ENCODE data around the gene PTGES3. TPM values are rescaled to one million over a fixed set of nuclear protein-coding genes. Genes with fewer than 3 reads are reported as not detected.

The PTGES3 gene
- polyA plus RNA-seq, 3 donors: 46.1 to 232 (median 187) TPM

GRCh38 chr12:56721721-56722120 lies 33.6 kb upstream of the PTGES3 start:
- H3K9me3 Mint-ChIP-seq: no peaks in the 10 kb centered on the region
- H3K4me1 Mint-ChIP-seq: peaks cover 69% of the 10 kb centered on the region
- Histone ChIP-seq H3K9me3 (replicated peaks in 1 of 2; ENCODE audit: control insufficient read depth in 1 of 2, insufficient read depth in 1 of 2, low read length in 2 of 2) (no peaks in the 10 kb centered on the region), H3K4me1 (ENCODE audit: control insufficient read depth in 1 of 2, insufficient read depth in 2 of 2, low read length in 2 of 2) (peaks cover 63 to 85% of the 10 kb centered on the region in 2 donors), H4K20me1 (ENCODE audit: insufficient read depth, low read length) (peaks cover 74% of the 10 kb centered on the region), H3K79me2 (ENCODE audit: insufficient read depth, low read length) (peaks cover 87% of the 10 kb centered on the region), H3K4me2 (replicated peaks; ENCODE audit: extremely low read depth, low read length, poor library complexity, severe bottlenecking) (peak overlapping the region; percentile 89), H3K27ac (ENCODE audit: low read depth in 1 of 2, low read length in 2 of 2) (peak overlapping the region; percentile 70 to 93), H3K9ac (ENCODE audit: insufficient read depth, low read length, poor library complexity, severe bottlenecking) (peak overlapping the region; percentile 32), H2AFZ (ENCODE audit: insufficient read depth, low read depth, low read length, poor library complexity, severe bottlenecking) (no peak overlapping the region), H3K27me3 (ENCODE audit: control insufficient read depth in 2 of 2, insufficient read depth in 2 of 2, low read length in 2 of 2) (no peaks in the 10 kb centered on the region), H3K4me3 (replicated peaks in 1 of 3; ENCODE audit: low read depth in 2 of 3, low read length in 3 of 3) (peak overlapping the region in 1 of 3 experiments; percentile 98), H3K36me3 (replicated peaks in 1 of 2; ENCODE audit: control insufficient read depth in 1 of 2, insufficient read depth in 2 of 2, low read length in 2 of 2) (peaks cover 19 to 42% of the 10 kb centered on the region in 2 donors)
- DNase-seq: no peak
- H3K36me3 Mint-ChIP-seq: peaks cover 36 to 41% of the 10 kb centered on the region in 2 donors
- TF ChIP-seq, protein P1, sequence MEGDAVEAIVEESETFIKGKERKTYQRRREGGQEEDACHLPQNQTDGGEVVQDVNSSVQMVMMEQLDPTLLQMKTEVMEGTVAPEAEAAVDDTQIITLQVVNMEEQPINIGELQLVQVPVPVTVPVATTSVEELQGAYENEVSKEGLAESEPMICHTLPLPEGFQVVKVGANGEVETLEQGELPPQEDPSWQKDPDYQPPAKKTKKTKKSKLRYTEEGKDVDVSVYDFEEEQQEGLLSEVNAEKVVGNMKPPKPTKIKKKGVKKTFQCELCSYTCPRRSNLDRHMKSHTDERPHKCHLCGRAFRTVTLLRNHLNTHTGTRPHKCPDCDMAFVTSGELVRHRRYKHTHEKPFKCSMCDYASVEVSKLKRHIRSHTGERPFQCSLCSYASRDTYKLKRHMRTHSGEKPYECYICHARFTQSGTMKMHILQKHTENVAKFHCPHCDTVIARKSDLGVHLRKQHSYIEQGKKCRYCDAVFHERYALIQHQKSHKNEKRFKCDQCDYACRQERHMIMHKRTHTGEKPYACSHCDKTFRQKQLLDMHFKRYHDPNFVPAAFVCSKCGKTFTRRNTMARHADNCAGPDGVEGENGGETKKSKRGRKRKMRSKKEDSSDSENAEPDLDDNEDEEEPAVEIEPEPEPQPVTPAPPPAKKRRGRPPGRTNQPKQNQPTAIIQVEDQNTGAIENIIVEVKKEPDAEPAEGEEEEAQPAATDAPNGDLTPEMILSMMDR (IDR thresholded peaks at IDR 0.05): no peak
- H3K4me3 Mint-ChIP-seq: peak overlapping the region in 1 of 2 donors; percentile 77
- no CpG with 5 or more reads among the region's 2 CpGs for WGBS (ENCODE audit: insufficient coverage)
- intact Hi-C loops (cut with micrococcal nuclease): loop anchor here (5.0 to 10.0 kb wide), 2 partner anchors 74 to 77 kb away; partner anchors contain the start of gene ATP5F1B (in 2 of the 2)
- H3K27me3 Mint-ChIP-seq (ENCODE audit: low read depth in 3 of 3): no peaks in the 10 kb centered on the region
- peak overlapping the region; percentile 91 to 95 (median 93) for H3K27ac Mint-ChIP-seq

DNA sequence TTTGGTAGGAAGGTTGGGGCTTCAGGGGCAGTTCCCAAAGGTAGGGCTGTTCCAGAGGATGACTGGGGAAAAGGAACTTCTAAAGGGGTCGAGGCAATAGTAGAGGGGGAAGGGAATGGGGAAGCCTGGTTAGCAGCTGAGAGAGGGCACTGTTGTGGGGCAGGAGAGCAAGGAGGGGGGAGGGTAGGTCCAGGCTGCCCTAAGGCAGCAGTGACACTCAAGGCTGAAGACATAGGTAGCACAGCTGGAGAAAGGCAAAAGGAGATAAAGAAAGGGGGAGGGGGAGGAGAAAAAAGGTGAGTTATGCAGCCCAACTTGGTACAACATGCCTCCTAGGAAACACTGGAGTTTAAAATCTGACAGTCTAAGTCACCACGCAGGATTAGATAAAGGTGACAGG lies 33.1 kb upstream of the PTGES3 start:
- Mint-ChIP-seq H3K36me3 (peaks cover 39 to 46% of the 10 kb centered on the region in 2 donors), H3K27me3 (ENCODE audit: low read depth in 3 of 3) (no peaks in the 10 kb centered on the region), H3K4me3 (peak overlapping the region; percentile 66 to 77), H3K9me3 (no peaks in the 10 kb centered on the region), H3K27ac (peak overlapping the region; percentile 91 to 95 (median 93)), H3K4me1 (peaks cover 74% of the 10 kb centered on the region)
- Histone ChIP-seq H3K4me2 (replicated peaks; ENCODE audit: extremely low read depth, low read length, poor library complexity, severe bottlenecking) (peak overlapping the region; percentile 89), H3K27me3 (ENCODE audit: control insufficient read depth in 2 of 2, insufficient read depth in 2 of 2, low read length in 2 of 2) (no peaks in the 10 kb centered on the region), H3K36me3 (replicated peaks in 1 of 2; ENCODE audit: control insufficient read depth in 1 of 2, insufficient read depth in 2 of 2, low read length in 2 of 2) (peaks cover 19 to 47% of the 10 kb centered on the region in 2 donors), H3K9me3 (replicated peaks in 1 of 2; ENCODE audit: control insufficient read depth in 1 of 2, insufficient read depth in 1 of 2, low read length in 2 of 2) (no peaks in the 10 kb centered on the region), H3K27ac (ENCODE audit: low read depth in 1 of 2, low read length in 2 of 2) (peak overlapping the region; percentile 70 to 93), H3K9ac (ENCODE audit: insufficient read depth, low read length, poor library complexity, severe bottlenecking) (peak overlapping the region; percentile 32), H2AFZ (ENCODE audit: insufficient read depth, low read depth, low read length, poor library complexity, severe bottlenecking) (no peak overlapping the region), H3K4me1 (ENCODE audit: control insufficient read depth in 1 of 2, insufficient read depth in 2 of 2, low read length in 2 of 2) (peaks cover 62 to 88% of the 10 kb centered on the region in 2 donors), H3K4me3 (replicated peaks in 1 of 3; ENCODE audit: low read depth in 2 of 3, low read length in 3 of 3) (peak overlapping the region in 1 of 3 experiments; percentile 98), H4K20me1 (ENCODE audit: insufficient read depth, low read length) (peaks cover 79% of the 10 kb centered on the region), H3K79me2 (ENCODE audit: insufficient read depth, low read length) (peaks cover 89% of the 10 kb centered on the region)
- TF ChIP-seq, protein P1 (IDR thresholded peaks at IDR 0.05): no peak
- no peak for DNase-seq
- WGBS (ENCODE audit: insufficient coverage): 0% methylated on average over 1 of the region's 2 CpGs
- intact Hi-C loops (cut with micrococcal nuclease): loop anchor here (5.0 to 10.0 kb wide), 2 partner anchors 74 to 76 kb away; partner anchors contain the start of gene ATP5F1B (in 2 of the 2)
